Central memory CD8-positive, alpha-beta T cell (primary cell): ENCODE results near the gene TMEM201.

ENCODE experiments used
- ATAC-seq: fragments of 150-1000 bp; cut with Tn5 transposase; replicated peaks from 2 replicates; pipeline ENCODE4 v1.10.0; 2022; ENCODE audit warnings: mild to moderate bottlenecking, moderate FRiP score, moderate number of reproducible peaks; ENCODE audit not compliant: poor library complexity, severe bottlenecking; ENCODE audit errors: extremely low read depth
- DNase-seq, 2 donors: peaks; one replicate each; pipeline ENCODE4 v3.0.0; 2021; ENCODE audit warnings: low spot score in 2 of 2
- H3K27ac Mint-ChIP-seq: one replicate; pipeline ENCODE4 v1.8.0; 2022; ENCODE audit warnings: low read depth, mild to moderate bottlenecking, moderate library complexity, mixed read lengths
- H3K27me3 Mint-ChIP-seq: one replicate; pipeline ENCODE4 v1.8.0; 2022; ENCODE audit warnings: mixed read lengths
- H3K36me3 Mint-ChIP-seq: one replicate; pipeline ENCODE4 v1.8.0; 2022; ENCODE audit warnings: mild to moderate bottlenecking, moderate library complexity, mixed read lengths; ENCODE audit not compliant: insufficient read depth
- H3K4me1 Mint-ChIP-seq: one replicate; pipeline ENCODE4 v1.8.0; 2022; ENCODE audit warnings: mixed read lengths
- H3K4me3 Mint-ChIP-seq: one replicate; pipeline ENCODE4 v1.8.0; 2022; ENCODE audit warnings: mild to moderate bottlenecking, moderate library complexity, mixed read lengths
- H3K9me3 Mint-ChIP-seq: one replicate; pipeline ENCODE4 v1.8.0; 2022; ENCODE audit warnings: mixed read lengths

The TMEM201 gene

GRCh38 chr1:9588551-9589143, at the start of gene TMEM201:
TMEM201 (plus strand) TSS chr1:9588911; CDS start chr1:9588931, 20 bp downstream.
- Mint-ChIP-seq H3K27me3 (no peaks in the 10 kb centered on the region), H3K4me3 (peak within 1 kb of the TSS; percentile 78), H3K4me1 (peaks cover 20% of the 10 kb centered on the region), H3K9me3 (no peaks in the 10 kb centered on the region), H3K36me3 (peaks cover 7% of the 10 kb centered on the region), H3K27ac (peak within 1 kb of the TSS; percentile 49)
- ATAC-seq (peak; percentile 87), DNase-seq (peak; percentile 86 to 89)

- H3K36me3 Mint-ChIP-seq = peaks cover 6% of the 10 kb centered on the region
- peak within 1 kb of the TSS; percentile 79 for H3K4me3 Mint-ChIP-seq
- DNase-seq (peak; percentile 94 to 98), ATAC-seq (peak; percentile 95)
- H3K4me1 Mint-ChIP-seq = peaks cover 25% of the 10 kb centered on the region
- peak within 1 kb of the TSS; percentile 77 for H3K27ac Mint-ChIP-seq
- no peaks in the 10 kb centered on the region for H3K9me3 Mint-ChIP-seq
- no peaks in the 10 kb centered on the region for H3K27me3 Mint-ChIP-seq
Measured at GRCh38 chr1:9539165-9539828, 49.4 kb upstream of the TMEM201 start, which contains the start of gene SLC25A33. SLC25A33 (plus strand) TSS chr1:9539465; CDS start chr1:9539692, 227 bp downstream.

GRCh38 chr1:9539829-9540550, 48.7 kb upstream of the TMEM201 start:
- H3K4me1 Mint-ChIP-seq = peaks cover 32% of the 10 kb centered on the region
- peak in 1 of 2 donors; percentile 41 for DNase-seq
- H3K4me3 Mint-ChIP-seq = peak overlapping the region; percentile 79
- H3K9me3 Mint-ChIP-seq = no peaks in the 10 kb centered on the region
- H3K27ac Mint-ChIP-seq = peak overlapping the region; percentile 62
- peak; percentile 52 for ATAC-seq
- H3K27me3 Mint-ChIP-seq = no peaks in the 10 kb centered on the region
- peaks cover 6% of the 10 kb centered on the region for H3K36me3 Mint-ChIP-seq

GRCh38 chr1:9542430-9542829, 46.3 kb upstream of the TMEM201 start:
- Mint-ChIP-seq H3K4me1 (peaks cover 34% of the 10 kb centered on the region), H3K27me3 (no peaks in the 10 kb centered on the region), H3K27ac (no peak overlapping the region), H3K36me3 (peaks cover 6% of the 10 kb centered on the region), H3K9me3 (no peaks in the 10 kb centered on the region), H3K4me3 (no peak overlapping the region)
- DNase-seq (no peak), ATAC-seq (no peak)

- Mint-ChIP-seq H3K27ac (no peak overlapping the region), H3K27me3 (no peaks in the 10 kb centered on the region), H3K4me3 (no peak overlapping the region), H3K36me3 (peaks cover 3% of the 10 kb centered on the region), H3K4me1 (peaks cover 31% of the 10 kb centered on the region), H3K9me3 (no peaks in the 10 kb centered on the region)
- ATAC-seq (no peak), DNase-seq (no peak)
Measured at GRCh38 chr1:9544926-9545325, 43.8 kb upstream of the TMEM201 start.

GRCh38 chr1:9549955-9550546, 38.7 kb upstream of the TMEM201 start:
- Mint-ChIP-seq H3K4me1 (peaks cover 8% of the 10 kb centered on the region), H3K27ac (no peak overlapping the region), H3K4me3 (no peak overlapping the region), H3K36me3 (peaks cover 12% of the 10 kb centered on the region), H3K9me3 (no peaks in the 10 kb centered on the region), H3K27me3 (no peaks in the 10 kb centered on the region)
- no peak for DNase-seq
- ATAC-seq = no peak

GRCh38 chr1:9551984-9552383, 36.7 kb upstream of the TMEM201 start:
- H3K27ac Mint-ChIP-seq = no peak overlapping the region

GRCh38 chr1:9553736-9554144, 35.0 kb upstream of the TMEM201 start:
- H3K9me3 Mint-ChIP-seq = no peaks in the 10 kb centered on the region
- DNase-seq (no peak), ATAC-seq (no peak)
- H3K27me3 Mint-ChIP-seq = no peaks in the 10 kb centered on the region
- H3K4me3 Mint-ChIP-seq = no peak overlapping the region
- H3K36me3 Mint-ChIP-seq = peaks cover 25% of the 10 kb centered on the region
- peaks cover 3% of the 10 kb centered on the region for H3K4me1 Mint-ChIP-seq
- no peak overlapping the region for H3K27ac Mint-ChIP-seq

More at GRCh38 chr1:9551984-9552383, 36.7 kb upstream of the TMEM201 start:
- DNase-seq (no peak), ATAC-seq (no peak)
- Mint-ChIP-seq H3K4me3 (no peak overlapping the region), H3K9me3 (no peaks in the 10 kb centered on the region), H3K27me3 (no peaks in the 10 kb centered on the region), H3K4me1 (peaks cover 7% of the 10 kb centered on the region), H3K36me3 (peaks cover 24% of the 10 kb centered on the region)

- H3K4me3 Mint-ChIP-seq = no peak overlapping the region
- H3K36me3 Mint-ChIP-seq = peaks cover 29% of the 10 kb centered on the region
- no peaks in the 10 kb centered on the region for H3K27me3 Mint-ChIP-seq
- ATAC-seq (no peak), DNase-seq (no peak)
- H3K4me1 Mint-ChIP-seq = no peaks in the 10 kb centered on the region
- H3K27ac Mint-ChIP-seq = no peak overlapping the region
- H3K9me3 Mint-ChIP-seq = no peaks in the 10 kb centered on the region
Measured at GRCh38 chr1:9555942-9556341, 32.8 kb upstream of the TMEM201 start.

- DNase-seq (no peak), ATAC-seq (no peak)
- no peaks in the 10 kb centered on the region for H3K27me3 Mint-ChIP-seq
- no peak overlapping the region for H3K4me3 Mint-ChIP-seq
- peaks cover 29% of the 10 kb centered on the region for H3K36me3 Mint-ChIP-seq
- H3K4me1 Mint-ChIP-seq = no peaks in the 10 kb centered on the region
- no peak overlapping the region for H3K27ac Mint-ChIP-seq
- H3K9me3 Mint-ChIP-seq = no peaks in the 10 kb centered on the region
Measured at GRCh38 chr1:9557624-9558023, 31.1 kb upstream of the TMEM201 start.

- peaks cover 28% of the 10 kb centered on the region for H3K36me3 Mint-ChIP-seq
- no peak overlapping the region for H3K27ac Mint-ChIP-seq
Measured at GRCh38 chr1:9558271-9558945, 30.3 kb upstream of the TMEM201 start.

GRCh38 chr1:9558946-9559545, 29.7 kb upstream of the TMEM201 start:
- no peaks in the 10 kb centered on the region for H3K27me3 Mint-ChIP-seq
- peak overlapping the region; percentile 73 for H3K27ac Mint-ChIP-seq
- DNase-seq (no peak), ATAC-seq (no peak)
- peak overlapping the region; percentile 1 for H3K4me3 Mint-ChIP-seq
- no peaks in the 10 kb centered on the region for H3K4me1 Mint-ChIP-seq
- H3K36me3 Mint-ChIP-seq = peaks cover 29% of the 10 kb centered on the region
- no peaks in the 10 kb centered on the region for H3K9me3 Mint-ChIP-seq

More at GRCh38 chr1:9558271-9558945, 30.3 kb upstream of the TMEM201 start:
- Mint-ChIP-seq H3K9me3 (no peaks in the 10 kb centered on the region), H3K4me1 (no peaks in the 10 kb centered on the region), H3K27me3 (no peaks in the 10 kb centered on the region), H3K4me3 (no peak overlapping the region)
- ATAC-seq (no peak), DNase-seq (no peak)
